ENCODE measurements around the gene DLGAP1. TPM values are rescaled to one million over a fixed set of nuclear protein-coding genes. Genes with fewer than 3 reads are reported as not detected.
"Not testable (repeated sequence)": the region's sequence is repeated elsewhere in the genome, so short reads cannot be mapped to it uniquely, and the experiment has no call there.

Gene DLGAP1
- total RNA-seq, 1 donor from 2014 or later = 2.0 TPM

DNA sequence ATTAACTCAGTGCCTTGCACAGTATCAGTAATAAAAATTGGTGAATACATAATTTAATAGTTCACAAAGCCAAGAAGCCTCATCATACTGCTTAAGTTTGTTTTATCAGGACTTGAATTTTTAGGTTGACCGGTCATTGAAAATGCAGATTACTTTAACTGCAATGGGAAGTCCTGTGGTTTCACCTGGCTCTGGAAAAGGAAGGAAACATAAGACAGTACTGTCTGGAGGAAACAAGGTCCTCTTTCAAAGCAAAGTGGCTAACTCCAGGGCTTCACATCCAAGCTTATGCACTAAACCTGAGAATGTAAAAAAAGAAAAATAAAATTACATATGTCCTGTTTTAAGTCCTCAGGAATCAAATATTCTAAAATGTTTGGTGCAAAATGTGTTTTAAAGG is 119.7 kb downstream of the DLGAP1 start:
- Histone ChIP-seq H3K4me3 (no peak overlapping the region), H3K4me1 (no peaks in the 10 kb centered on the region), H3K27me3 (no peaks in the 10 kb centered on the region), H3K36me3 (no peaks in the 10 kb centered on the region), H3K9me3 (no peaks in the 10 kb centered on the region), H3K27ac (no peak overlapping the region)
- intact Hi-C loops (cut with DNase I) = no loop called here
- TF ChIP-seq, protein P1, sequence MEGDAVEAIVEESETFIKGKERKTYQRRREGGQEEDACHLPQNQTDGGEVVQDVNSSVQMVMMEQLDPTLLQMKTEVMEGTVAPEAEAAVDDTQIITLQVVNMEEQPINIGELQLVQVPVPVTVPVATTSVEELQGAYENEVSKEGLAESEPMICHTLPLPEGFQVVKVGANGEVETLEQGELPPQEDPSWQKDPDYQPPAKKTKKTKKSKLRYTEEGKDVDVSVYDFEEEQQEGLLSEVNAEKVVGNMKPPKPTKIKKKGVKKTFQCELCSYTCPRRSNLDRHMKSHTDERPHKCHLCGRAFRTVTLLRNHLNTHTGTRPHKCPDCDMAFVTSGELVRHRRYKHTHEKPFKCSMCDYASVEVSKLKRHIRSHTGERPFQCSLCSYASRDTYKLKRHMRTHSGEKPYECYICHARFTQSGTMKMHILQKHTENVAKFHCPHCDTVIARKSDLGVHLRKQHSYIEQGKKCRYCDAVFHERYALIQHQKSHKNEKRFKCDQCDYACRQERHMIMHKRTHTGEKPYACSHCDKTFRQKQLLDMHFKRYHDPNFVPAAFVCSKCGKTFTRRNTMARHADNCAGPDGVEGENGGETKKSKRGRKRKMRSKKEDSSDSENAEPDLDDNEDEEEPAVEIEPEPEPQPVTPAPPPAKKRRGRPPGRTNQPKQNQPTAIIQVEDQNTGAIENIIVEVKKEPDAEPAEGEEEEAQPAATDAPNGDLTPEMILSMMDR (IDR thresholded peaks at IDR 0.05) = no peak
- DNase-seq (ENCODE audit: low spot score in 2 of 2) = no peak

DNA sequence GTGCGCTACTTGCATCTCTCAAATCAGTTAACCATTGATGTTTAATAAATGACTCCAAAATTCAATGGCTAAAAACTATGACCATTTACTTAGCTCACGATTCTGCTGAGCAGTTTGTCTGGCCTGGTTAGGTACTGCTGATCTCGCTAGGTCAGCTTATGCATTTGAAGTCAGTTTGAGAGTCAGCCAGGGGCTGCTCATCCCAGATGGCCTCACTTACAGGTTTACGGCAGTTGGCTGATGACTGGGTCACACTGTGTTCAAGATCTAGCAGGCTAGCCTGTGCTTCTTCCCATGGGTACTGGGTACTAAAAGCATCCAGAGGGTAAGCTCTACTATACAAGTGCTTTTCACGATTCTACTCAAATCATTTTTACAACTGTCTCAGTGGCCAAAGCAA is 122.1 kb downstream of the DLGAP1 start:
- DNase-seq (ENCODE audit: low spot score in 2 of 2) = no peak
- H3K4me1 ChIP-seq = no peaks in the 10 kb centered on the region
- H3K9me3 ChIP-seq = no peaks in the 10 kb centered on the region
- TF ChIP-seq, protein P1 (IDR thresholded peaks at IDR 0.05) = no peak
- intact Hi-C loops (cut with DNase I) = no loop called here
- H3K36me3 ChIP-seq = no peaks in the 10 kb centered on the region
- H3K4me3 ChIP-seq = no peak overlapping the region
- no peak overlapping the region for H3K27ac ChIP-seq
- H3K27me3 ChIP-seq = no peaks in the 10 kb centered on the region

DNA sequence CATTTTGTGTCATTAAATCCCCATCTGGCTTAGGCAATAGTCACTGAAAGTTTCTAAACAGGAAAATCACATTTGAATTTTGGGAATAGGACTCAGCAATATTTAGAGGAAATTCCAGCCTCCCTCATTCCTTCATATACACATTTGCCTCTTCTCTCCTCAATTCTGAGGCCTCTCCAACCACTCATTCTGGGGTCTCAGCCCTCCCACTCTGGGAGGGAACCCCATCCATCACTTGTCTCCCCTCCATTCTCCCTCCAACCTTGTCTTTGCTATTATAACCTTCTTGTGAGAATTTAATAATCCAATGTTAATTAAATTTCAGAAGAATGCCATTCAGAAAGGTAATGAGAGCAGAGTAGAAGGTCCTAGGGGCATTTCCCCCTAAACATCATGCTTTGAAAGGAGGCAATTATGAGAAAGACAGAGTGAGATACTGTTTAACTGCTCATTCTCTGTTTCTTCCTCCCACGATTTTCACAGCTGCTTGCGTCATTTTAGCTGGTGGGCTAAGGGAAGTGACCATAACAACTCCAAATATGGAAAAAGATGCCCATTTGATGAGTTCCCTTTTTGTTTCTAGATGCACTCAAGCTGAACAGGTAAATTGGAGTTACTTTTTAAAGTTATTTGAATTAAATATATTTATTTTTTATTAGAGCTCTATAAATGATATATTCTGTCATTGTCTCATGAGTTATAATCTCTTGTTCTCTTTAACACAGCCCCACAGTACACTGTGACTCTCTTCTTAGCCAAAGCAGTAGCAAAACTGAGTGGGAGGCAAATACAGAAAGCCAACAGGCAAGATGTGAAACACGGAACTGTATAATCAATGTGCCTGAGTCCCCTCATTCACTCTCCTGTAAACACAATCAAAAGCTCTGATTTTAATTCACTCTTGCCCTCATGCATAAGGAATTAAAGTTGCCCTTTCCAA is 135.1 kb downstream of the DLGAP1 start:
- H3K9me3 ChIP-seq = no peaks in the 10 kb centered on the region
- intact Hi-C loops (cut with DNase I) = no loop called here
- DNase-seq (ENCODE audit: low spot score in 2 of 2) = no peak
- no peak overlapping the region for H3K4me3 ChIP-seq
- H3K27ac ChIP-seq = no peak overlapping the region
- H3K36me3 ChIP-seq = no peaks in the 10 kb centered on the region
- no peaks in the 10 kb centered on the region for H3K27me3 ChIP-seq
- TF ChIP-seq, protein P1 (IDR thresholded peaks at IDR 0.05) = no peak
- no peaks in the 10 kb centered on the region for H3K4me1 ChIP-seq

DNA sequence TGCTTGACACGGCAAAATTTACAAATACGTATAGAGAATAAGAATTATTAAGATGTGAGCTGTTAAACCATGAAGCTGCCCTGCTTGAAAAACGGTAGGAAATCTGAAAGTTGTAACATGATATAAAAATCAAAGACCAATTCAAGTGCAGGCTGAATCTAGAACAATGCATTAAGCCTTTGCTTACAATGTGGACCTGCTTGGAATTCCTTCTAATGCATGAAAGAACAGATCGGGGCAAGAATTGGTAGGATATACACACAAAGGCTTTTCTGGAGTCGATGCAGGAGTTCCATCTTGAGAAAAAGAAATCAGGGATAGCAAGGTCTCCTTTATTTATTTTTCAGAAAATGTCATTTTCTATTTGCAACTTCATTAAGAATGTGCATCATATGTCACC is 136.8 kb downstream of the DLGAP1 start:
- H3K27ac ChIP-seq = no peak overlapping the region
- H3K36me3 ChIP-seq = no peaks in the 10 kb centered on the region
- TF ChIP-seq, protein P1 (IDR thresholded peaks at IDR 0.05) = no peak
- intact Hi-C loops (cut with DNase I) = no loop called here
- no peak overlapping the region for H3K4me3 ChIP-seq
- H3K9me3 ChIP-seq = no peaks in the 10 kb centered on the region
- DNase-seq (ENCODE audit: low spot score in 2 of 2) = no peak
- H3K27me3 ChIP-seq = no peaks in the 10 kb centered on the region
- H3K4me1 ChIP-seq = no peaks in the 10 kb centered on the region

DNA sequence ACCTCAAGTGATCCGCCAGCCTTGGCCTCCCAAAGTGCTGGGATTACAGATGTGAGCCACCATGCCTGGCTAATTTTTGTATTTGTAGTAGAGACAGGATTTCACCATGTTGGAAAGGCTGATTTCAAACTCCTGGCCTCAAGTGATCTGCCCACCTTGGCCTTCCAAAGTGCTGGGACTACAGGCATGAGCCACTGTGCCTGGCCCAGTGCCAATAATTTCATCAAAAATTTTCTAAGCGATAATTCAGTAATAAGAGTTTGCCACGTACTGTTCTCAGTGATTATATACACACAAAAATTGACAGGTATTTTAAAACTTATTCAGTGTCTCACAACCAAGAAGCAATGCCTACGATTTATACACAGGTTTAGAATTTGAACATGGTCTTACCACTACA is 143.2 kb downstream of the DLGAP1 start:
- H3K27ac ChIP-seq; H3K36me3 ChIP-seq; H3K9me3 ChIP-seq; intact Hi-C loops (cut with DNase I); H3K4me1 ChIP-seq; DNase-seq (ENCODE audit: low spot score in 2 of 2); H3K27me3 ChIP-seq; H3K4me3 ChIP-seq: not testable (repeated sequence)

DNA sequence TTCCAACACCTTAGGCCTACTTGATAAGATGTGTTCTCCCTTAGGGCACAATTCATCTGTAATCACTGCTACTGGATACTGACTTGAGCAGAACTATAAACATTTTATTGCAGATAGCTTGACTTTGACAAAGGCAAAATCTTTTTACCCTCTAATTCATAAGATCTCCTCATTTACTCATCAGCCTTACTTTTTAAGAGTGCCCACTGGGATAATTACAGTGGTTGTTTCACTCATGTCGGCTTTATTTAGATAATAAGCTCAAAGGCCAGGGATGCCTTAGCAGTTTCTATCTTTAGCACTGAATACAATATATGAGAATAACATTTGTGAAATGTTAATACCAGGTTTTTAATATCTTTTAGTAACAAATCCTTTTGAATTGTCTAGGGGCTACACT is 144.0 kb downstream of the DLGAP1 start:
- no peak for DNase-seq (ENCODE audit: low spot score in 2 of 2)
- intact Hi-C loops (cut with DNase I) = no loop called here
- Histone ChIP-seq H3K36me3 (no peaks in the 10 kb centered on the region), H3K9me3 (no peaks in the 10 kb centered on the region), H3K27me3 (no peaks in the 10 kb centered on the region), H3K4me3 (no peak overlapping the region), H3K27ac (no peak overlapping the region), H3K4me1 (no peaks in the 10 kb centered on the region)
- TF ChIP-seq, protein P1 (IDR thresholded peaks at IDR 0.05) = no peak

Measured in ascending aorta (tissue), 2 donors.